ENCODE measurements around the gene DENND1B. TPM values are rescaled to one million over a fixed set of nuclear protein-coding genes. Genes with fewer than 3 reads are reported as not detected.

The DENND1B gene
- total and polyA plus RNA-seq, 3 donors from 2014 or later, result 7.2 to 11.6 (median 11.6) TPM

DNA sequence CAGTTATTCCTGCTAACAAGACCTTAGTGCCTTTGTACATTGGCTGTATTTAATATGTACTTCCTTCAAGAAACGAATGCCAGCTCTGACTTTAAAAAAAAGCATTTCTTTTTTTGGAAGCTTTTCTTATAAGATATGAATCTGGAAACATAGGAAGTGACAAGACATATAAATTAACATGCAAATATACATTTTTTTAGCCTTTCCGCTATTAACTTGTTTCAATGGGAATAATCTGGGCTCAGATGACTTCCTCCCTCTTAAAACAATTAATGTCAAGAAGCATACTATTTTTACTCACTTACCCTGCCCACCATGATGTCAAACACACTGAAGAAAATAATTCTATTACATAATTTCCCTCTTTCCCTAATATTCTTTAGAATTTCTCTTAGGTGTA, 1.4 kb downstream of the DENND1B start:
- Histone ChIP-seq H3K27me3 (no peaks in the 10 kb centered on the region), H3K4me1 (peaks cover 10% of the 10 kb centered on the region), H3K4me3 (peak overlapping the region in 1 of 2 donors; percentile 75), H3K9me3 (no peaks in the 10 kb centered on the region), H3K36me3 (ENCODE audit: low read depth, missing control alignments) (no peaks in the 10 kb centered on the region), H3K27ac (peak overlapping the region in 1 of 2 donors; percentile 90)
- TF ChIP-seq POLR2A (IDR thresholded peaks at IDR 0.05), result no peak
- TF ChIP-seq, protein P1, sequence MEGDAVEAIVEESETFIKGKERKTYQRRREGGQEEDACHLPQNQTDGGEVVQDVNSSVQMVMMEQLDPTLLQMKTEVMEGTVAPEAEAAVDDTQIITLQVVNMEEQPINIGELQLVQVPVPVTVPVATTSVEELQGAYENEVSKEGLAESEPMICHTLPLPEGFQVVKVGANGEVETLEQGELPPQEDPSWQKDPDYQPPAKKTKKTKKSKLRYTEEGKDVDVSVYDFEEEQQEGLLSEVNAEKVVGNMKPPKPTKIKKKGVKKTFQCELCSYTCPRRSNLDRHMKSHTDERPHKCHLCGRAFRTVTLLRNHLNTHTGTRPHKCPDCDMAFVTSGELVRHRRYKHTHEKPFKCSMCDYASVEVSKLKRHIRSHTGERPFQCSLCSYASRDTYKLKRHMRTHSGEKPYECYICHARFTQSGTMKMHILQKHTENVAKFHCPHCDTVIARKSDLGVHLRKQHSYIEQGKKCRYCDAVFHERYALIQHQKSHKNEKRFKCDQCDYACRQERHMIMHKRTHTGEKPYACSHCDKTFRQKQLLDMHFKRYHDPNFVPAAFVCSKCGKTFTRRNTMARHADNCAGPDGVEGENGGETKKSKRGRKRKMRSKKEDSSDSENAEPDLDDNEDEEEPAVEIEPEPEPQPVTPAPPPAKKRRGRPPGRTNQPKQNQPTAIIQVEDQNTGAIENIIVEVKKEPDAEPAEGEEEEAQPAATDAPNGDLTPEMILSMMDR (IDR thresholded peaks at IDR 0.05), result no peak
- no peak for DNase-seq
- WGBS, 2 donors, result 19 to 26% methylated on average over 2 of the region's 2 CpGs
- intact Hi-C loops (cut with DNase I; ENCODE audit: low total_unique reads), result no loop called here

DNA sequence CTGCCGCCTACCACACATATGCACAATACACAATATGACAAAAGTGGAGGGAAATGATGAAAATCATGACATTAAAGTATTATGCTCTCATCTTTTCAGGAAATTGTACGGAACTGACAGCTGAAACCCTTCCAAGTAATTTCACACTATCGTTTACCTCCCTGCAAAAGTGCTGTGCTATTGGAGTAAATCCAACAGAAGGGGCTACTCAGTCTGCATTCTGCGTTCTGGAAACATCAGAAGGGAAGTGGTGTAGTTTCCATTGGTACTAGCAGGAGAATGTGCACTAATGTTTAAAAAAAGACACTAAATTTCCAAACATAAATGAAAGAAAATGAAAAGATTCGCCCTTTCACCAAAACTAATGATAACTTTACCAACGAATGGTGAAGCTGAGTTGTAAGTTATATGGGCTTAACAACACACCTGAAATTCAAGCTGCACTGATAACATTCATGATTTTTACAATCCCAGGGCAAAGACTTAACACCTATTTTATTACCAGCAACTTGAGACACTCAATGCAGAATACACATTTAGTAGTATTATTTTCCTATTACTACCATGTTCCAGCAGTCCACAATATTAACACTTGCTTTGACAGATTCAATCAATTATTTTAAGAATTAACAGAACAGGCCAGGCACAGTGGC, 3.2 kb downstream of the DENND1B start:
- no peak for TF ChIP-seq POLR2A (IDR thresholded peaks at IDR 0.05)
- TF ChIP-seq, protein P1 (IDR thresholded peaks at IDR 0.05), result no peak
- DNase-seq, result no peak
- H3K9me3 ChIP-seq, result no peaks in the 10 kb centered on the region
- WGBS, 2 donors, result 82 to 92% methylated on average over 6 of the region's 6 CpGs
- intact Hi-C loops (cut with DNase I; ENCODE audit: low total_unique reads), result no loop called here
- H3K27me3 ChIP-seq, result no peaks in the 10 kb centered on the region
- no peak overlapping the region for H3K4me3 ChIP-seq
- H3K36me3 ChIP-seq (ENCODE audit: low read depth, missing control alignments), result no peaks in the 10 kb centered on the region
- no peak overlapping the region for H3K27ac ChIP-seq
- H3K4me1 ChIP-seq, result peaks cover 13% of the 10 kb centered on the region

DNA sequence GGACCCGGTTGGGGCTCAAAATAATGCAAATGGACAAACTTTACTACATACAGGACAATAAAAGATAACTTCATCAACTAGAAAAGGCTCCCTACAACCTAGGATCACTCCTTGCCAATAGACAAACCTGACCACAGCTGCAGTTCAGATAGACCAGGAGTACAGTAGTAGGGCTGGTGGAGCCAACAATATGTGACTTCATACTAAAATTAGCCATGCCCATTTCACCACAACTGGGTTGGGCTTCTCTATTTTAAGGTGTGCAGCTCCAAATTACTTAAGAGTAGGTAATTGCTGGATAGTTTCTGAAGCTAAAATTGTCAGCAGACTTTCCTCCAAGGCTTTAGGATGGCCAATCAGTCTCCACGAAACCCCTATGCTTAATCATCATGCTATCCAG, 3.9 kb downstream of the DENND1B start:
- no peak for DNase-seq
- intact Hi-C loops (cut with DNase I; ENCODE audit: low total_unique reads), result no loop called here
- Histone ChIP-seq H3K4me3 (no peak overlapping the region), H3K4me1 (peaks cover 13% of the 10 kb centered on the region), H3K27me3 (no peaks in the 10 kb centered on the region), H3K27ac (no peak overlapping the region), H3K36me3 (ENCODE audit: low read depth, missing control alignments) (no peaks in the 10 kb centered on the region), H3K9me3 (no peaks in the 10 kb centered on the region)
- 95 to 97% methylated on average over 2 of the region's 2 CpGs for WGBS, 2 donors
- TF ChIP-seq POLR2A (IDR thresholded peaks at IDR 0.05), result no peak
- TF ChIP-seq, protein P1 (IDR thresholded peaks at IDR 0.05), result no peak

DNA sequence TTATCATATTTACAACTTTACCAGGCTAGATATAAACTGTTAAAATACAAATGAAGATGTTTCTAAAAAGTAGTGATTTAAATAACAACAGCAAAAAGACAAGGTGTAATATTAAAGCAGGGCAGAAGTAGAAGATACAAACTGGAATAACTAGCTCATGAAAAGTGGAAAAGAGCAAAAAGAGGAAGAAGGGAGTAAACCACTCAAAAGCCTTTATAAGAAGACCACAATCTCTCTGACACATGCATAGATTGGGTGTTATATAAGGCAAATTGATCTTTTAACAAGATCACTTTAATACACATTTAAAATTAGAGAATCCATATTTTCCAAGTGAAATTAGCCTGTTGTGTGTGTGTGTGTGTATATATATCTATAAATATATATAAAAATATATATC, 5.0 kb downstream of the DENND1B start:
- TF ChIP-seq, protein P1 (IDR thresholded peaks at IDR 0.05), result no peak
- TF ChIP-seq POLR2A (IDR thresholded peaks at IDR 0.05), result no peak
- intact Hi-C loops (cut with DNase I; ENCODE audit: low total_unique reads), result no loop called here
- Histone ChIP-seq H3K4me1 (peaks cover 8% of the 10 kb centered on the region), H3K27ac (no peak overlapping the region), H3K27me3 (no peaks in the 10 kb centered on the region), H3K36me3 (ENCODE audit: low read depth, missing control alignments) (no peaks in the 10 kb centered on the region), H3K9me3 (no peaks in the 10 kb centered on the region), H3K4me3 (no peak overlapping the region)
- no peak for DNase-seq

DNA sequence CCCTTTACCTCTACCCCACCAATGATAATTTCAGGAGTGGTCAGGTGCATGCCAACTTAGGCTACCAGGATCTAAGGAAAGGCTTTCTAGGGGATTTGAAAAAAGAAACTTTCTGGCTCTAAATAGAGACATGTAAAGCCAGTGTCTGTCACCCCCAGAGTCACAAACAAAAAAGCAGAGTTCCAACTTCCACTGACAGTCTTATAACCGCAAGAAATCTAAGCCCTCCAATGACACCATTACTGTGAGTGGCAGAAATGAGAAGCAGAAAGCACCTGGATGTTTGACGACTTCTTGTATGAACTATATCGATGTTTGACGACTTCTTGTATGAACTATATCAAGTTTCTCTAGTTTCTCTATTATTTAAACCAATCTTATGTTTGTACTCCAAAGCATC, 6.0 kb downstream of the DENND1B start:
- Histone ChIP-seq H3K4me3 (no peak overlapping the region), H3K9me3 (no peaks in the 10 kb centered on the region), H3K4me1 (peaks cover 8% of the 10 kb centered on the region), H3K36me3 (ENCODE audit: low read depth, missing control alignments) (no peaks in the 10 kb centered on the region), H3K27ac (no peak overlapping the region), H3K27me3 (no peaks in the 10 kb centered on the region)
- 91 to 95% methylated on average over 4 of the region's 4 CpGs for WGBS, 2 donors
- intact Hi-C loops (cut with DNase I; ENCODE audit: low total_unique reads), result no loop called here
- TF ChIP-seq POLR2A (IDR thresholded peaks at IDR 0.05), result no peak
- TF ChIP-seq, protein P1 (IDR thresholded peaks at IDR 0.05), result no peak
- no peak for DNase-seq

Data from testis (tissue), 3 donors.